ENCODE measurements around the gene EXOSC7.

- no peak for TF ChIP-seq CTCF (IDR thresholded peaks at IDR 0.05)
- TF ChIP-seq POLR2A (IDR thresholded peaks at IDR 0.05): no peak
Measured at GRCh38 chr3:45007091-45007490, 31.0 kb downstream of the EXOSC7 start.

Data from heart left ventricle (tissue), 13 donors.